Motor neuron (in vitro differentiated cells): ENCODE measurements around the gene FAM107B. TPM values are rescaled to one million over a fixed set of nuclear protein-coding genes. Genes with fewer than 3 reads are reported as not detected.

Experiments
- ATAC-seq, 8 experiments: fragments of 200-7000 bp; cut with Tn5 transposase; replicated peaks in 6 of 8; 2 replicates each; pipeline ENCODE4 v1.8.0; 2021; ENCODE audit warnings: mild to moderate bottlenecking in 8 of 8, moderate library complexity in 8 of 8
- H3K27ac ChIP-seq, 2 donors: fragments of 250-450 bp; sonication (Bioruptor Pico); 2 replicates each; pipeline ENCODE4 v1.9.0; 2021; ENCODE audit warnings: antibody characterized with exemption in 2 of 2, mild to moderate bottlenecking in 2 of 2, moderate library complexity in 1 of 2
- H3K4me1 ChIP-seq, 2 donors: fragments of 250-450 bp; sonication (Bioruptor Pico); replicated peaks in 1 of 2; 2 replicates each; pipeline ENCODE4 v1.6.1; 2021; ENCODE audit warnings: antibody characterized with exemption in 2 of 2, mild to moderate bottlenecking in 2 of 2, moderate library complexity in 1 of 2
- H3K4me3 ChIP-seq, 5 donors: fragments of 250-450 bp; sonication (Bioruptor Pico); 2 replicates each; pipeline ENCODE4 v1.9.0; 2021; ENCODE audit warnings: antibody characterized with exemption in 5 of 5, mild to moderate bottlenecking in 5 of 5, moderate library complexity in 4 of 5
- WGBS, 10 experiments: fragments of 450-650 bp; shearing (Covaris generic); methylation state at CpG; one replicate each; pipeline ENCODE4 v1.0.0; 2022; 5-methylcytosine and 5-hydroxymethylcytosine counted together
- in situ Hi-C, 9 experiments: fragments of 400-800 bp; cut with MboI; loops; one replicate each; pipeline ENCODE4 v1.15.0; 2021; ENCODE audit warnings: low sequenced_read_pairs in 9 of 9, low pct_unique_long_range_greater_than_20kb in 2 of 9; ENCODE audit not compliant: unreplicated experiment in 9 of 9
- total RNA-seq, 8 experiments: library from RNA; unstranded; fragments of 300-600 nt; gene quantifications; 2 replicates each; pipeline versions ENCODE4 v1.2.3 to v1.2.4, GENCODE V29; 2022

Gene FAM107B
- total RNA-seq, 8 experiments from 2014 or later, result 2.0 to 60.4 (median 25.4) TPM

DNA sequence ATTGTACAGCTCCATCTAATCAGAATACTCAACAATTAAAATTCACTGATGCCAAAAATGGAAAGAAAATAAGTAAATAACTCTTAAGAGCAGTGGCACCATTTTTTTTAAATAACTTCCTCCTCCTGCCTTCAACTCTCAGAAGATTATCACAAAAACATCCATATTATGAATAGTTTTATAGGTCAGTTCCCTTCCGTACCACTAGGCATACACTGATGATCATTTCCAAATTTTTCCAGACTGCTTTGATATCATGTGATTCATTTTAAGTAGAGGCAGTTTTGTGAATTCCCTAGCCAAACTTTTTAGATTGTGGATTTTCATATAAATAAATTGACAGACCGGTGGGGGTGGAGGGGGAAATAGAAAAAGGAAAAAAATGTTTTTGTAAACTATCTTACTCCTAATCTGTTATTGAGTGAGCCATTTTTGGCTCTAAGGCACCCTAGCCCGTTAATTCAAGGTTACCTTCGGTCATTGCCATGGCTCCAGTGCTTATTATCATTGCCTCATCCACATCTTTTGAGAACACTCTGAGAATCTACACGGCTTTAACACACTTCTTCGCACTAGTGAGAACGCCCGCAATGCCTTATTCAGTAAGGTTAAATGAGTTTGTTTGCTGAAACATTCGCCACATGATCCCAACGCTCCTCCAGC, 1.0 kb downstream of the FAM107B start:
- peaks cover 0 to 7% of the 10 kb centered on the region in 2 donors for H3K4me1 ChIP-seq
- no peak overlapping the region for H3K4me3 ChIP-seq
- no peak for ATAC-seq
- in situ Hi-C loops, result no loop called here
- WGBS, 10 experiments, result 20 to 100% (median 92%) methylated on average over 1 to 8 of the region's 10 CpGs
- no peak overlapping the region for H3K27ac ChIP-seq

DNA sequence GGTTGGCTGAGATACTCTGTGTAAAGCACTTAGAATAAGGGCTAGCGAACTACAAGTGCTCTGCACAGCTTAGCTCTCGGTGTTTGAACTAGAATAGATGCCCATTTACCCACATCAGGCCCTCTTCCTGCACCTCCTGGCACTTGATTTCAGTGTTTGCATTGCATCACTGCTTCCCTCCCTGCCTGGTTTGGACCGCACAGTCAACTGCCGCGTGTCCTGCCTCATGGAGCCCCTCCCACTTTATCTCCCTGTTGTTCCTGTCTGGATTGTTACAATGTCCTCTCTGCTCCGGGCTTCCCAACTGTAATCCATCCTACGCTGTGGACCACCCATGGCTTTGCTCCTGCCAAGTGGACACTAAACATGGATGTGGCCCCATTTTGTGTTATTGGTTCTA, 2.3 kb downstream of the FAM107B start:
- Histone ChIP-seq H3K4me1 (peaks cover 0 to 7% of the 10 kb centered on the region in 2 donors), H3K4me3 (no peak overlapping the region), H3K27ac (no peak overlapping the region)
- ATAC-seq, result peak in 1 of 8 experiments; percentile 19
- WGBS, 10 experiments, result 56 to 100% (median 82%) methylated on average over 1 to 6 of the region's 7 CpGs; no CpG with 5 or more reads in 2 of the 10 experiments
- in situ Hi-C loops, result no loop called here

DNA sequence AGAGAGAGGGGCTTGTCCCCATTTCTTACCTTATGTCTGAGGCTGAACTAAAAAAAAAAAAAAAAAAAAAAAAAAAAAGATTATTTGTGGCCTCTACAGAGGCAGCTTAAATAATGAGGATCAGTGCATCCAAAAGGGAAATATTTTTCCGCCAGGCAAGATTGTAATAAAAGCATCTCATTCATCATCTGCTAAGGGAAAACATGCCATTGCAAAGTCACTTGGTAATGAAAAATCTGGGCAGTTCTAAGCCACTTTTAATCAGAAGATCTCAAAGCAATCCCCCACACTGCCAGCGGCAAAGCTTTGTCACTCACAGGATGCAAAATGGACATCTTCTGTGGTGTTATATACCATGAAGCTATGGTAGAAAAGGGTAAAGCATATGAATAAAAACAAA, 3.8 kb downstream of the FAM107B start:
- Histone ChIP-seq H3K4me3 (no peak overlapping the region), H3K27ac (no peak overlapping the region), H3K4me1 (peaks cover 0 to 7% of the 10 kb centered on the region in 2 donors)
- in situ Hi-C loops, result no loop called here
- peak in 5 of 8 experiments; percentile 24 to 57 (median 34) for ATAC-seq
- 30 to 100% (median 83%) methylated on average over 1 to 2 of the region's 2 CpGs for WGBS, 10 experiments

DNA sequence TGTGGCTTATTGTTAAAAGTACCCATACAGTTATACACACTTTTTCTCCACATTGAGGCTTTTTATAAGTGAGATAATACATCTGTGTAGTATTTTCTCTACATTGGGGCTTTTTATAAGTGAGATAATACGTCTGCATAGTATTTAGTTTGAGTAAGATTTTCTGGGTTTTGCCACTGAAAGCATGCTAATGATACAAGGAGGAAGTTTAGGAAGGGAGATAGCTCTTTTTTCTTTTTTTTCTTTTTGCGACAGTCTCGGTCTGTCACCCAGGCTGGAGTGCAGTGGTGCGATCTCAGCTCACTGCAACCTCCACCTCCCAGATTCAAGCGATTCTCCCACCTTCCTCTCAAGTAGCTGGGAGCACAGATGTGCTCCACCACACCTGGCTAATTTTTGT, 13.3 kb downstream of the FAM107B start:
- Histone ChIP-seq H3K4me1 (no peaks in the 10 kb centered on the region), H3K27ac (no peak overlapping the region), H3K4me3 (no peak overlapping the region)
- in situ Hi-C loops, result no loop called here
- ATAC-seq, result no peak
- 66 to 100% (median 80%) methylated on average over 1 to 5 of the region's 5 CpGs for WGBS, 10 experiments

DNA sequence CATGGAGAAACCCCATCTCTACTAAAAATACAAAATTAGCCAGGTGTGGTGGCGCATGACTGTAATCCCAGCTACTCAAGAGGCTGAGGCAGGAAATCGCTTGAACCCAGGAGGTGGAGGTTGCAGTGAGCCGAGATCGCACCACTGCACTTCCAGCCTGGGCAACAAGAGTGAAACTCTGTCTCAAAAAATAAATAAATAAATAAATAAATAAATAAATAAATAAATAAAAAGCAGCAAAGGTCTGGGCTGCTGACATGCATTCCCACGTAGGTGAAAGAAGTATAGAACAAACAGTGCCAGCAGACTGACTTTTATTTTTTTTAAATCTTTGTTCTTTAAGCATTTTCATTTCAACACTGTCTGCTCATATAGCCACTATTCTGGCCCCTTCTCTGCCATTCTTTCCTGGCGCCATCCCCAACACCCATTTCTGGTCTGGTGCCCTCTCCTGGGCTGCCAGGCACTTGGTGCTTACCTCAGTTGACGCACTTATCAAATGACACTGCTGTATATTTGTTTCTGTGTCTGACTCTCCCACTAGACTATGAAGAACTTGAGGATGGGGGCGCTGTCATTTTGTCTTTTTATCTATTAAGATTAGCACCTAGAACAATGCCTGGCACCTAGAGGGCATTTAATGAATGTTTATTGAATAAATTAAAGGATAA, 15.6 kb downstream of the FAM107B start:
- no peak for ATAC-seq
- H3K4me1 ChIP-seq, result no peaks in the 10 kb centered on the region
- WGBS, 10 experiments, result 40 to 100% (median 95%) methylated on average over 1 to 8 of the region's 8 CpGs; no CpG with 5 or more reads in 1 of the 10 experiments
- no peak overlapping the region for H3K27ac ChIP-seq
- in situ Hi-C loops, result no loop called here
- no peak overlapping the region for H3K4me3 ChIP-seq

DNA sequence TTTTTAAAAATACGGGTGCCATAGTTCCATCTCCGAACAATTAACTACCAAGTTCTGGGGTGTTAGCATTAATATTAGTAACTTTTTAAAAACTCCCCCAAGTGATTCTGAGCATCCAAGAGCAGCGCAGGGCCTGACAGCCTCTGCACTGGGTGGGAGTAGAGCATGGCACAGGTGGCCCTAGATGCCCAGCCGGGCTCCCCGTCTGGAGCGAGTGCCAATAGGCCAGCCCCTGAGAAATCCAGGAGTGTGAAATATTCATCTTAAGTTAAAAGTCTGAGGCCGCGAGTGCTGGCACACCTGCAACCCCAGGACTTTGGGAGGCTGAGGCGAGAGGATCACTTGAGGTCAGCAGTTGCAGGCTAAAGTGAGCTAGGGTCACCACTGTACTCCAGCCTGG, 16.2 kb downstream of the FAM107B start:
- 67 to 100% (median 93%) methylated on average over 1 to 5 of the region's 9 CpGs; no CpG with 5 or more reads in 3 of the 10 experiments for WGBS, 10 experiments
- H3K4me3 ChIP-seq, result no peak overlapping the region
- no peaks in the 10 kb centered on the region for H3K4me1 ChIP-seq
- ATAC-seq, result no peak
- in situ Hi-C loops, result no loop called here
- no peak overlapping the region for H3K27ac ChIP-seq

DNA sequence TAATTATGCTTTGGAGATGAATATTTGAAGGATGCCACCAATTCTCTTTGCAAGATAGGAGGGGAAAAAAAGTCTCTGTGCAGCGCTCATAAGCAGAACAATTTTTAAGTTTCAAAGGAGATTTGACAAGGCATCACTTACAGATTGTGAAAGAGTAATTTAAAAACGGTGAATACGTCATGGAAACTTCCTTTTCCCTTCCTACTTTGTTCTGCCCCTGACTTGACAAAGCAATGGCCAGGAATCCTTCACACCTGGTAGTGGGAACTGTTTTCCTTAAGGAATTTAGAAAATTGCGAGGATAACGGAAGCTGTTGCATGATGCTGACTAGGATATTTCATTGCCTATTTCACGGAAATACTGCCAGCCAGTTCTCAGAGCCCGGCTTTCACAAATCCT, 16.7 kb downstream of the FAM107B start:
- 29 to 98% (median 83%) methylated on average over 1 to 7 of the region's 7 CpGs for WGBS, 10 experiments
- Histone ChIP-seq H3K4me3 (no peak overlapping the region), H3K27ac (no peak overlapping the region), H3K4me1 (no peaks in the 10 kb centered on the region)
- ATAC-seq, result no peak
- in situ Hi-C loops, result no loop called here

DNA sequence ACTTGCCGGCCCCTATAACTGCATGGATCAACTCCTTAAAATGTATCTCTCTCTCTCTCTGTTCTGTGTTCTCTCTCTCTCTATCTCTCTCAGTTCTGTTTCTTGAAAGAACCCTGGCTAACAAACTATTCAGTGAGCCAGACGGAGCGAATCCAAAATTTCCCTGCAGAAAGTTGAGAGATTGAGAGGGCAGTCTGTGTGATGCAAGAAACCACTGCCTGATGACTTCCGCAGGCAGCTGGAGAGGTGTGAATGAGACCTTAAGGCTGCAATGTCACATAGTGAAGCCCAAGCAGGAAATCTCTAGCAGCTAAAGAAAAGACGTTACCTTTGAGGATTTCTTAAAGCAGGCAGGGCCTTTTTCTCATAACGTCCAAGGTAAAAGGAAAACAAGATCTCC, 17.3 kb downstream of the FAM107B start:
- Histone ChIP-seq H3K4me3 (no peak overlapping the region), H3K27ac (no peak overlapping the region), H3K4me1 (no peaks in the 10 kb centered on the region)
- in situ Hi-C loops, result no loop called here
- 41 to 100% (median 91%) methylated on average over 2 to 6 of the region's 6 CpGs for WGBS, 10 experiments
- no peak for ATAC-seq

DNA sequence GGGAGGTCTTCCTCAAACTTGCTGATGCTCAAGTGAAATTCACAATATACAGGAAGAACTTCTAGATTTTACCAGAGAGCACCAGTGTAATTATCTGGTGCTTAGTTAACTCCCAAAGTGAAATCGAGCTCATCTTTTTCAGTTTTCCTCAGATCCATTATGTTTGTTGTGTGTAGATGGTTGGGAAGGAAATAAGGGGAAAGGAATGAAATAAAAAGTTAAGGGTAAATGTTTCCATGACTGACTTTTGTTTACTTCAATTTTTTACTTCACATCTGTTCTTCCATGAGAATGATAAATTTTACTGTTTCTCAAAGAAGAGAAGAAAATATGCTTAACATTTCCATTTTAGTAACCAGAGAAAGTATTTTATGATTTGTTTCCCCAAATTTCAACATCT, 21.3 kb downstream of the FAM107B start:
- ATAC-seq, result no peak
- 0 to 92% (median 42%) methylated on average over 1 of the region's 1 CpG; no CpG with 5 or more reads in 2 of the 10 experiments for WGBS, 10 experiments
- Histone ChIP-seq H3K4me3 (no peak overlapping the region), H3K27ac (no peak overlapping the region), H3K4me1 (peaks cover 32 to 33% of the 10 kb centered on the region in 2 donors)
- in situ Hi-C loops, result no loop called here

DNA sequence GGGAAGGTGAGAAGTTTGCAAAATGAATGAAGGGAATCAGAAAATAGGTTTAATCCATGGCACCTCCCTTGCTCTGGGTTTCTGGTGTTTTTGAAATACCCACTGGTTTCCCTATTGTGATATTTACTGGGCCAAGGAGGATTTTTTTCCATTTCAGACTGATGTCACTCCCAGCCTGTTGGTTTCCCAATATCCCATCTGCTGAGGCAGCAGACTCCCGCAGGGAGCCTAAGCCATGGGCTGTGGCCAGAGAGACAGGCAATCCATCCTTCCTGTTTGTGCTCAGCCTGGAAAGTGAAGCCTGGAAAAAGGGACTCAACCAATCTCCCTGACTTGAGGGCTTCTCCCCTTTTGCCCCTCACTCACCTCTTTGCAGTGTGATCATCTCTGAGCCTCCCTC, 22.8 kb downstream of the FAM107B start:
- 20 to 33% methylated on average over 1 of the region's 1 CpG; no CpG with 5 or more reads in 8 of the 10 experiments for WGBS, 10 experiments
- peaks cover 32 to 33% of the 10 kb centered on the region in 2 donors for H3K4me1 ChIP-seq
- in situ Hi-C loops, result no loop called here
- no peak overlapping the region for H3K27ac ChIP-seq
- peak in 6 of 8 experiments; percentile 49 to 65 (median 56) for ATAC-seq
- no peak overlapping the region for H3K4me3 ChIP-seq

DNA sequence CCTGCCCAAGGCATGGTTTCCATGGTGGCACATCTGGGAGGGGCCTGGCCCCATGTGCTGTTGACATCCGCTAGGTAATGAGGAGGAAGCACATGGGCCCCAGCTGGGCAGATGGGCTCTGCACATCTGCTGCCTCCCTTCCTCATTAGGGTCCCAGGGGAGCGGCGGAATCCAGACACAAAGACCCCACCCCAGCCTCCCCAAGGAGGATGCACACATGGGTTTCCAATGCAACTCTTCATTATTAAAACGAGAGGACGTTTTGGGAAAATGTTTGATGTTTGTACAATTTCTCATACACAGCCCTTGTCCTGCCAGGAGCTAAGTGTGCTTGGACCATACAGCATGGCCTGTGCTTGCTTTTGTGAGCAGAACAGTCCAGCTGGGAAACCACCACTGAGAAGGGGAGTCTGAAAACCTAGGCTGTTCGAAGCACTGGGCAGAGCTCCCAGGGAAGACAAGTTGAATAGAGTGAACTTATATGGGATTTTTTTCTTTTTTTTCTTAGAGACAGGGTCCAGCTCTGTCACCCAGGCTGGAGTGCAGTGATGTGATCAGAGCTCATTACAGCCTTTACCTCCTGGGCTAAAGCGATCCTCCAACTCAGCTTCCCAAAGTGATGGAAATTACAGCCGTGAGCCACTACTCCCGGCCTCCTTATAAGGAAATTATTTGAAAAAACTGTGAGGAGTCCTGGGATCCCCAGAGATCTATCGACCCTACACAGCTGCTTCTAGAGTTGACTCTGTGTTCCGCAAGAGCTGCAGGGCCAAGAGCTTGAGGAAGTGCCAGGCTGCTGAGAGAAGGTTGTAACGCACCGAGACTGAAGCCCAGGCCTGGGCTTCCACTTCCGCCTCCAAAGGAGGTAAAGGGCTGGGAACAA, 23.4 kb downstream of the FAM107B start:
- 17 to 90% (median 67%) methylated on average over 1 to 13 of the region's 14 CpGs; no CpG with 5 or more reads in 3 of the 10 experiments for WGBS, 10 experiments
- peak in 6 of 8 experiments; percentile 11 to 74 (median 64) for ATAC-seq
- Histone ChIP-seq H3K27ac (no peak overlapping the region), H3K4me3 (no peak overlapping the region), H3K4me1 (peaks cover 32 to 33% of the 10 kb centered on the region in 2 donors)
- in situ Hi-C loops, result no loop called here

DNA sequence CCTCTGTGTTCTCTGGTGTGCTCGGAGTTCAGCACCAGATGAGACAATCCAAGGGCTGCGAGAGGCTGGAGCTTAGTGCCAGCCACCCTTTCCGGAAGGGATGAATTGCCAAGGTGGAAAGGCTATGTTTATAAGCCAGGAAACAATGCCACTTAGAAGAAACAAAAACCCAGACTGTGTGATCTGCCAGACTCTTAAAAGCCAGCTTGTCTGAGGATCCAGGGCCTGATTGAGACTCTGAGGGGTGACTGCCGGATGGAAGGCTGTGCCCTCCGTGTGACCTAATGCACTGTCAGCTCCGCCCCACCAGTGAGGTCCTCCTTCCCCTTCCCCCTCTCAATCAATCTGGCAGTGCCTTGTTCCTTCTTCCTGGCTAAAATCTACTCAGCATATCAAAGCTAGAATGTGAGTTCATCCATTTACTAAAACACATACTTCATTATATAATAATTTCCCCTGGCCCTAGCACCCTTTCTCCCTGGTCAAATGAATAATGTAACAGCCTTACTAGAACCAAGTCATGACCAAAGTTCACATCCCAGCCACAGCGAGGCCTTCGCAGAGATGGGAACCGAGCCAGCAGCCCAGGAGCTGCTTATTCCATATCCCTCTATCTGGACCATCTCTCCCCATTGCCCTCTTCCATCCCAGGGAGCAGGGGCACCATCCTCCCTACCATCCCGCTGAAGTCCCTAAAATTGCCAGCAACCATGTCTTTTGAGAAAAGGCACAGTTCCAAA, 25.5 kb downstream of the FAM107B start:
- peak in 7 of 8 experiments; percentile 48 to 80 (median 60) for ATAC-seq
- WGBS, 10 experiments, result 21 to 66% (median 35%) methylated on average over 4 to 6 of the region's 10 CpGs; no CpG with 5 or more reads in 3 of the 10 experiments
- Histone ChIP-seq H3K4me3 (no peak overlapping the region), H3K27ac (peak overlapping the region in 1 of 2 donors; percentile 28), H3K4me1 (peaks cover 32 to 33% of the 10 kb centered on the region in 2 donors)
- in situ Hi-C loops, result no loop called here
